OCI-LY1 (cell line): ENCODE results near the gene SEZ6.

Experiments
- H2AFZ ChIP-seq: fragments of 200-600 bp; sonication (generic), shearing (Covaris generic); 2 replicates; pipeline ENCODE4 v1.6.0; 2014; ENCODE audit warnings: antibody characterized with exemption, mild to moderate bottlenecking, low read length
- H3F3A ChIP-seq: fragments of 200-600 bp; sonication (generic), shearing (Covaris generic); 2 replicates; pipeline ENCODE4 v1.6.0; 2014; ENCODE audit warnings: mild to moderate bottlenecking, antibody characterized with exemption, low read length, moderate library complexity; ENCODE audit not compliant: insufficient read depth
- H3K27ac ChIP-seq: fragments of 200-600 bp; sonication (generic); 2 replicates; pipeline ENCODE4 v1.5.1; 2014; ENCODE audit warnings: low read length, mixed run types, mild to moderate bottlenecking, low read depth; ENCODE audit not compliant: poor library complexity, severe bottlenecking
- H3K27me3 ChIP-seq: fragments of 200-600 bp; sonication (generic); 2 replicates; pipeline ENCODE4 v1.6.0; 2014; ENCODE audit warnings: antibody characterized with exemption, mild to moderate bottlenecking, low read length, moderate library complexity; ENCODE audit not compliant: insufficient read depth
- H3K36me3 ChIP-seq: fragments of 200-600 bp; sonication (generic); 2 replicates; pipeline ENCODE4 v1.6.1; 2014; ENCODE audit warnings: mild to moderate bottlenecking, antibody characterized with exemption, low read length, moderate library complexity, mixed read lengths; ENCODE audit not compliant: insufficient read depth
- H3K4me1 ChIP-seq: fragments of 200-600 bp; sonication (generic); 2 replicates; pipeline ENCODE4 v1.5.1; 2014; ENCODE audit warnings: mild to moderate bottlenecking, low read length, moderate library complexity; ENCODE audit not compliant: insufficient read depth, severe bottlenecking
- H3K4me2 ChIP-seq: fragments of 200-600 bp; sonication (generic), shearing (Covaris generic); 2 replicates; pipeline ENCODE4 v1.6.1; 2014; ENCODE audit warnings: low read length
- H3K4me3 ChIP-seq: fragments of 200-600 bp; sonication (generic); 2 replicates; pipeline ENCODE4 v1.5.1; 2014; ENCODE audit warnings: low read length, low read depth, mild to moderate bottlenecking, mixed read lengths; ENCODE audit not compliant: poor library complexity, severe bottlenecking
- H3K79me2 ChIP-seq: fragments of 200-600 bp; shearing (Covaris generic); 2 replicates; pipeline ENCODE4 v1.6.1; 2016; ENCODE audit warnings: mixed run types, low read length, mixed read lengths; ENCODE audit not compliant: insufficient read depth
- H3K9ac ChIP-seq: fragments of 200-600 bp; sonication (generic), shearing (Covaris generic); 2 replicates; pipeline ENCODE4 v1.6.1; 2014; ENCODE audit warnings: mild to moderate bottlenecking, low read length, mixed read lengths
- H3K9me2 ChIP-seq: fragments of 200-600 bp; sonication (generic), shearing (Covaris generic); 2 replicates; pipeline ENCODE4 v1.6.1; 2014; ENCODE audit warnings: low read depth, mild to moderate bottlenecking, low read length, mixed read lengths
- H3K9me3 ChIP-seq: fragments of 200-600 bp; shearing (Covaris generic); 2 replicates; pipeline ENCODE4 v1.6.1; 2014; ENCODE audit warnings: low read length, mixed read lengths
- H4K20me1 ChIP-seq: fragments of 200-600 bp; sonication (generic), shearing (Covaris generic); 2 replicates; pipeline ENCODE4 v1.6.0; 2016; ENCODE audit warnings: mild to moderate bottlenecking, low read length; ENCODE audit not compliant: insufficient read depth
- CTCF ChIP-seq: fragments of 200-600 bp; sonication (generic), shearing (Covaris generic); IDR thresholded peaks from 2 replicates; pipeline ENCODE4 v1.5.1; 2017; ENCODE audit warnings: mild to moderate bottlenecking, antibody characterized with exemption, low read length, moderate library complexity, mixed read lengths
- EZH2 ChIP-seq: fragments of 200-600 bp; sonication (generic), shearing (Covaris generic); IDR thresholded peaks from 2 replicates; pipeline ENCODE4 v1.8.0; 2017; ENCODE audit warnings: borderline replicate concordance, mixed run types, mild to moderate bottlenecking, antibody characterized with exemption, low read length, moderate library complexity, mixed read lengths

The SEZ6 gene

GRCh38 chr17:28997806-28998205 is 8.0 kb downstream of the SEZ6 start:
- Histone ChIP-seq H3K9me3 (no peaks in the 10 kb centered on the region), H3K79me2 (no peaks in the 10 kb centered on the region), H3K9me2 (no peaks in the 10 kb centered on the region), H3K36me3 (no peaks in the 10 kb centered on the region), H3K4me3 (no peak overlapping the region), H2AFZ (no peak overlapping the region), H4K20me1 (no peaks in the 10 kb centered on the region), H3K9ac (no peak overlapping the region), H3F3A (no peaks in the 10 kb centered on the region), H3K4me1 (no peaks in the 10 kb centered on the region), H3K27ac (no peak overlapping the region), H3K4me2 (no peak overlapping the region), H3K27me3 (peaks cover 4% of the 10 kb centered on the region; the same call in 1 of the 2 replicates)
- TF ChIP-seq CTCF = no peak
- no peak for TF ChIP-seq EZH2

DNA sequence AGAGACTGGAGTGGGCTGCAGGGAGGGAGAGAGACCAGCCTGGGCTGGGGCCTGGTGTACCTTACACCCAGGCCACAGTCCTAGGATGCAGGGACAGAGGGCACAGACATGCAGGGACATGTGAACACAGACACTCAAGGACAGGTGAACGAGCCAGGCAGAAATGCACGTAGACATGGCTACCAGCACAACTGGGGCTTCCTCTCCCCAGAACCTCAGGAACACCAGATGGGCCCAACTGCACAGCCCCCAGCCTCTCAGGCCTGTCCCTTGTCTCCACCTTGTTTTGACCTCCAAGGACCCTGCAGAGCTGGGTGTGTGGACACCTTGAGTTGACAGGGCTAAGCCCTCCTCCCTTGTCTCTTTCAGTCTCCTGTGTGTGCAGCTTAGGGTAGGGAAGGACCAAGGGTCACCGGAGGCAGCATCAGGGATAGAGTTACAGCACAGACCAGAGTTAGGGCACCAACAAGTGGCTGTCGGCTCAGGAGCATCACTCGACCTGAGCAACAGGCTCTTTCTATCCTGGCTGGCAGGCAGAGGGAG is 9.2 kb downstream of the SEZ6 start:
- no peak overlapping the region for H3K4me2 ChIP-seq
- TF ChIP-seq EZH2 (no peak), CTCF (no peak)
- H3K4me1 ChIP-seq = no peaks in the 10 kb centered on the region
- no peaks in the 10 kb centered on the region for H4K20me1 ChIP-seq
- no peaks in the 10 kb centered on the region for H3K9me3 ChIP-seq
- H3F3A ChIP-seq = no peaks in the 10 kb centered on the region
- H3K79me2 ChIP-seq = no peaks in the 10 kb centered on the region
- no peak overlapping the region for H2AFZ ChIP-seq
- H3K9me2 ChIP-seq = no peaks in the 10 kb centered on the region
- H3K4me3 ChIP-seq = no peak overlapping the region
- no peak overlapping the region for H3K27ac ChIP-seq
- no peaks in the 10 kb centered on the region for H3K36me3 ChIP-seq
- H3K9ac ChIP-seq = no peak overlapping the region
- H3K27me3 ChIP-seq = peaks cover 4% of the 10 kb centered on the region; the same call in 1 of the 2 replicates

DNA sequence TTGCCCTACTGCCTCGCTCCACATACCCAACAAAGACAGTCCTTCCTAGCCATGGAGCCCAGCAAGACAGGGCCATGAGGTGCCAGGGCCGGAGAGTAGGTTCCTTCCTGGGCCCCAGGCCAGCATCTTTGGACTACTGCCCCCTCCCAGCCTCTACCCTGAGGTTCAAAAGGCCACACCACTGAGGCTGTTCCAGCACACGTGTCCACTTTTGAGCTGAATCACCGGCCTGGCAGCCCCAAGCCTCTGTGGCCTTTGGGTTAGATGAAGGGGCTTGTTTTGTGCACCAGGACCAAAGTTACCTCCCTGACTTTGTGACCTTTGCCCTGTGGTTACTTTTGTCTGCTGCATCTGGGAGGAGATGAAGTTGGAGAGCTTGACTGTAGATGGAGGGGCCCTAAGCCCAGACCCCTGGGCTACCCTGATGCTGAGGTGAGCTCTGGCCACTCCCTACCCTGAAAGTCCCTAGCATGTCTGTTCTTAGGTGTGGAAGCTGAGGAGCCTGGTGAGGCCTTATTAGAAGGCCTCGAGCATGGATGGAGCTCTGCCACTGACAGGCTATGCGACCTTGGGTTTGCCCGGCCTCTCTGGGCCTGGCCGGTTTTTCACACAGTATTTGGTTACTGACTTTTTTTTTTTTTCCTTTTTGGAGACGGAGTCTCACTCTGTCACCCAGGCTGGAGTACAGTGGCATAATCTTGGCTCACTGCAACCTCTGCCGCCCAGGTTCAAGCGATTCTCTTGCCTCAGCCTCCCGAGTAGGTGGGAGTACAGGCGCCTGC is 12.0 kb downstream of the SEZ6 start:
- Histone ChIP-seq H3K79me2 (no peaks in the 10 kb centered on the region), H4K20me1 (no peaks in the 10 kb centered on the region), H3K4me1 (no peaks in the 10 kb centered on the region), H3F3A (no peaks in the 10 kb centered on the region), H3K27ac (no peak overlapping the region), H3K36me3 (no peaks in the 10 kb centered on the region), H3K9me3 (no peaks in the 10 kb centered on the region), H3K4me2 (no peak overlapping the region), H2AFZ (no peak overlapping the region), H3K9ac (no peak overlapping the region), H3K27me3 (peaks cover 4% of the 10 kb centered on the region; the same call in 1 of the 2 replicates), H3K4me3 (no peak overlapping the region), H3K9me2 (no peaks in the 10 kb centered on the region)
- TF ChIP-seq CTCF (no peak), EZH2 (no peak)
